A673 (cell line): ENCODE measurements around the gene MAPK8. TPM values are rescaled to one million over a fixed set of nuclear protein-coding genes. Genes with fewer than 3 reads are reported as not detected.

Source experiments
- BruUV-seq: library from RNA; stranded (reverse); fragments of 400-500 nt; replicated peaks from 2 replicates; lab custom pipeline; 2021; lab: Mats Ljungman, UMichigan
- CTCF ChIA-PET: fragments of 300-600 bp; sonication (Branson Sonifier 250); formaldehyde crosslinking; loops from one replicate; lab custom pipeline; 2022; ENCODE audit warnings: antibody characterized with exemption; lab: Charles Lee
- POLR2A ChIA-PET: fragments of 300-600 bp; sonication (Branson Sonifier 250); formaldehyde crosslinking; loops from one replicate; lab custom pipeline; 2022; ENCODE audit warnings: antibody characterized with exemption; ENCODE audit not compliant: low non-redundant PET; lab: Charles Lee
- DNase-seq: peaks from one replicate; pipeline ENCODE4 v3.0.0-alpha.2; 2015; ENCODE audit warnings: low spot score
- H3K27ac ChIP-seq: fragments of 200-600 bp; sonication (generic); 2 replicates; pipeline ENCODE4 v1.5.1; 2016; ENCODE audit warnings: mixed run types, low read depth, mild to moderate bottlenecking, mixed read lengths, antibody characterized with exemption, low read length; ENCODE audit not compliant: poor library complexity, severe bottlenecking
- H3K27me3 ChIP-seq: fragments of 200-600 bp; sonication (generic); replicated peaks from 2 replicates; pipeline ENCODE4 v1.6.1; 2017; ENCODE audit warnings: mixed run types, low read depth, mild to moderate bottlenecking, mixed read lengths, antibody characterized with exemption, low read length; ENCODE audit not compliant: insufficient read depth, poor library complexity
- H3K36me3 ChIP-seq: fragments of 200-600 bp; sonication (generic); 2 replicates; pipeline ENCODE4 v1.6.1; 2016; ENCODE audit warnings: mixed run types, mild to moderate bottlenecking, mixed read lengths, antibody characterized with exemption, low read length; ENCODE audit not compliant: insufficient read depth, poor library complexity, severe bottlenecking
- H3K4me1 ChIP-seq: fragments of 200-600 bp; sonication (generic); 2 replicates; pipeline ENCODE4 v1.6.1; 2017; ENCODE audit warnings: mixed run types, mild to moderate bottlenecking, mixed read lengths, antibody characterized with exemption, low read length; ENCODE audit not compliant: insufficient read depth, poor library complexity, severe bottlenecking
- H3K4me3 ChIP-seq: fragments of 200-600 bp; sonication (generic); 2 replicates; pipeline ENCODE4 v1.5.1; 2016; ENCODE audit warnings: low read depth, mixed run types, mild to moderate bottlenecking, mixed read lengths, low read length; ENCODE audit not compliant: poor library complexity, severe bottlenecking
- H3K9me3 ChIP-seq: fragments of 200-600 bp; sonication (generic); 2 replicates; pipeline ENCODE4 v1.6.1; 2016; ENCODE audit warnings: mixed run types, low read depth, mild to moderate bottlenecking, mixed read lengths, antibody characterized with exemption, low read length; ENCODE audit not compliant: poor library complexity, severe bottlenecking
- EZH2 ChIP-seq: fragments of 200-600 bp; sonication (generic); IDR thresholded peaks from 2 replicates; pipeline ENCODE4 v1.6.1; 2017; ENCODE audit warnings: borderline replicate concordance, low read depth, mild to moderate bottlenecking, mixed read lengths, antibody characterized with exemption, low read length; ENCODE audit not compliant: poor library complexity, severe bottlenecking
- intact Hi-C: fragments of 100-400 bp; cut with micrococcal nuclease; formaldehyde crosslinking; loops from one replicate; pipeline ENCODE4 v1.10.0; 2022; ENCODE audit not compliant: unreplicated experiment
- total RNA-seq: library from RNA; stranded (reverse); gene quantifications from 2 replicates; pipeline ENCODE4 v1.2.3, GENCODE V29; 2021
- TF ChIP-seq, protein P1 (sequence below): fragments of 300-800, 200-600 bp; sonication (generic); conservative IDR thresholded peaks from 2 replicates; pipeline ENCODE4 v1.5.1; 2017; ENCODE audit warnings: low read depth, mild to moderate bottlenecking, antibody characterized with exemption, low read length, moderate library complexity, mixed read lengths

MAPK8 gene
- total RNA-seq, 1 experiment from 2014 or later, result 52.0 TPM

DNA sequence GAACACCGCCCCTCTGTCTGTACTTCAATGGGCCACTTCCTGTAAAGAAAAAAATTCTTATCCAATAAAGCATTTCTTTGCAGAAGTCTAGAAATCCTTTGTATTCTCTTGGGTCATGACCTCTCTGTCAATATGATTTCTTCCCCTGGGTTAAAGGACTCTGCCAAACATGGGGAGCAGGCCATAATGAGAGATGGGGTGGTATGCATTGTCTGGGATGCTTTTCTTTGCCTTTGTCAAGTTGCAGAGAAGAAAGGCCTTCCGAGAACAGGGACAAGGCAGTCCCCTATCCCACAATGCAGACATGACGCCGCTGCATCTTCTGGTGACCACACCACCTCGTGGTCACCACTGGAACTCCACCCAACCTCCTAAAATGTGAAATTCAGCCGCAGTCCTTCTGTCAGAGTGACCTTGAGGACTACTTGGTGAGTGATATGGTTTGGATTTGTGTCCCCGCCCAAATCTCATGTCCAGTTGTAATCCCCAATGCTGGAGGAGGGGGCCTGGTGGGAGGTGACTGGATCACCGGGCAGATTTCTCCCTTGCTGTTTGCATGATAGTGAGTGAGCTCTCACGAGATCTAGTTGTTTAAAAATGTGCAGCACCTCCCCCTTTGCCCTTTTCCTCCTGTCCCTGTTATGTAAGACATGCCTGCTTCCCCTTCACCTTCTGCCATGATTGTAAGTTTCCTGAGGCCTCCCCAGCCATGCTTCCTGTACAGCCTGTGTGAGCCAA, 16.8 kb upstream of the MAPK8 start:
- Histone ChIP-seq H3K4me3 (no peak overlapping the region), H3K4me1 (peaks cover 4% of the 10 kb centered on the region), H3K27ac (no peak overlapping the region), H3K27me3 (no peaks in the 10 kb centered on the region), H3K36me3 (no peaks in the 10 kb centered on the region), H3K9me3 (no peaks in the 10 kb centered on the region)
- peak; percentile 72 for DNase-seq
- CTCF ChIA-PET, result interaction anchor here (1.1 kb wide), 1 partner anchor 75 kb away, joined by 6 read pairs; no protein-coding TSS in a partner anchor
- POLR2A ChIA-PET, result no interaction called here
- BruUV-seq, result no TSS peak
- TF ChIP-seq EZH2, result no peak
- TF ChIP-seq, protein P1, sequence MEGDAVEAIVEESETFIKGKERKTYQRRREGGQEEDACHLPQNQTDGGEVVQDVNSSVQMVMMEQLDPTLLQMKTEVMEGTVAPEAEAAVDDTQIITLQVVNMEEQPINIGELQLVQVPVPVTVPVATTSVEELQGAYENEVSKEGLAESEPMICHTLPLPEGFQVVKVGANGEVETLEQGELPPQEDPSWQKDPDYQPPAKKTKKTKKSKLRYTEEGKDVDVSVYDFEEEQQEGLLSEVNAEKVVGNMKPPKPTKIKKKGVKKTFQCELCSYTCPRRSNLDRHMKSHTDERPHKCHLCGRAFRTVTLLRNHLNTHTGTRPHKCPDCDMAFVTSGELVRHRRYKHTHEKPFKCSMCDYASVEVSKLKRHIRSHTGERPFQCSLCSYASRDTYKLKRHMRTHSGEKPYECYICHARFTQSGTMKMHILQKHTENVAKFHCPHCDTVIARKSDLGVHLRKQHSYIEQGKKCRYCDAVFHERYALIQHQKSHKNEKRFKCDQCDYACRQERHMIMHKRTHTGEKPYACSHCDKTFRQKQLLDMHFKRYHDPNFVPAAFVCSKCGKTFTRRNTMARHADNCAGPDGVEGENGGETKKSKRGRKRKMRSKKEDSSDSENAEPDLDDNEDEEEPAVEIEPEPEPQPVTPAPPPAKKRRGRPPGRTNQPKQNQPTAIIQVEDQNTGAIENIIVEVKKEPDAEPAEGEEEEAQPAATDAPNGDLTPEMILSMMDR, result peak; percentile 80
- intact Hi-C loops, result loop anchor here (1.0 kb wide), 1 partner anchor 74 kb away; no protein-coding TSS in a partner anchor

DNA sequence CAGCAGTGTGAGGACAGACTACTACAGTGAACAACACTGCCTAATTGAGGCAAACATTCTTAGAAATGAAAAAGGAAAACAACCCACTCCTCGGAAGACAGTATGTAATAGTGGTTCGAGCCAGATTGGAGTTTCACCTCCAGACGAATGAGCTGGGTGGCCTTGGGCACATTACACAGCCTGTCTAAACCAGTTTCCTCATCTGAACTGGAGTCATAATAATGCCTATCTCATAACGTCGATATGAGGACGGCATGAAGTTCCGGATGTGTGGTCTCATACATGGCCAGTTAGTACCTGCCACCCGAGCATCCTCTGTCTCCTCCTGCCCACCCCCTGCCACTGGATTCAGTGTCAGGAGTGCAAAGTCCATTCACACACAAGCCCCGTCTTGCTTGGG, 16.2 kb upstream of the MAPK8 start:
- intact Hi-C loops, result no loop called here
- Histone ChIP-seq H3K4me1 (peaks cover 4% of the 10 kb centered on the region), H3K27ac (no peak overlapping the region), H3K4me3 (no peak overlapping the region), H3K9me3 (no peaks in the 10 kb centered on the region), H3K36me3 (no peaks in the 10 kb centered on the region), H3K27me3 (no peaks in the 10 kb centered on the region)
- DNase-seq, result no peak
- ChIA-PET POLR2A (no interaction called here), CTCF (interaction anchor here (1.1 kb wide), 1 partner anchor 76 kb away, joined by 6 read pairs; no protein-coding TSS in a partner anchor)
- TF ChIP-seq, protein P1, result no peak
- no peak for TF ChIP-seq EZH2
- BruUV-seq, result no TSS peak

DNA sequence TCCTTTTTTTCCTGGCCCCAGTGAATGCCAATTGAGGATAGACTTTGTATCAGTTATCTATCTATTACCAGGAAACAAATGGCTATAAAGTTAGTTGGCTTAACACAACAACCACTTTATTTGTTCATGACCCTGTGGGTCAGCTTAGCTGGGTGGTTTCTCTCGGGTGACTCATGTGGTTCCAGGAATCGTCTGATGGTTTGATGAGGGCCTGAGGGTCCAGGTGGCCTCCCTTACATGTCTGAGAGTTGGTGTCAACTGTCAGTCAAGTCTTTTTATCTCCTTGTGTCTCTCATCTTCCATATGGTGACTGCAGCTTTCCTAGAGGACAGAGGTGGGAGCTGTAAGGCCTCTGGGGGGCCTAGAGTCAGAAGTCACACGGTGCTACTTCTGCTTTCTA, 15.3 kb upstream of the MAPK8 start:
- POLR2A ChIA-PET, result no interaction called here
- Histone ChIP-seq H3K4me3 (no peak overlapping the region), H3K27me3 (no peaks in the 10 kb centered on the region), H3K36me3 (no peaks in the 10 kb centered on the region), H3K27ac (no peak overlapping the region), H3K9me3 (no peaks in the 10 kb centered on the region), H3K4me1 (no peaks in the 10 kb centered on the region)
- no peak for TF ChIP-seq EZH2
- TF ChIP-seq, protein P1, result no peak
- CTCF ChIA-PET, result no interaction called here
- intact Hi-C loops, result no loop called here
- BruUV-seq, result no TSS peak
- DNase-seq, result no peak
